GM18868 (cell line): ENCODE results near the gene TFDP1.
"Not testable (repeated sequence)": the region's sequence is repeated elsewhere in the genome, so short reads cannot be mapped to it uniquely, and the experiment has no call there.

Experiments used
- ATAC-seq: cut with Tn5 transposase; IDR thresholded peaks from one replicate; pipeline ENCODE4 v1.9.1; 2021; ENCODE audit warnings: mild to moderate bottlenecking, moderate library complexity; ENCODE audit not compliant: unreplicated experiment

TFDP1 gene

GRCh38 chr13:113594066-113594821, 9.7 kb downstream of the TFDP1 start:
- not testable (repeated sequence) for ATAC-seq

- ATAC-seq, result no peak
Measured at GRCh38 chr13:113595131-113595530, 10.6 kb downstream of the TFDP1 start.

DNA sequence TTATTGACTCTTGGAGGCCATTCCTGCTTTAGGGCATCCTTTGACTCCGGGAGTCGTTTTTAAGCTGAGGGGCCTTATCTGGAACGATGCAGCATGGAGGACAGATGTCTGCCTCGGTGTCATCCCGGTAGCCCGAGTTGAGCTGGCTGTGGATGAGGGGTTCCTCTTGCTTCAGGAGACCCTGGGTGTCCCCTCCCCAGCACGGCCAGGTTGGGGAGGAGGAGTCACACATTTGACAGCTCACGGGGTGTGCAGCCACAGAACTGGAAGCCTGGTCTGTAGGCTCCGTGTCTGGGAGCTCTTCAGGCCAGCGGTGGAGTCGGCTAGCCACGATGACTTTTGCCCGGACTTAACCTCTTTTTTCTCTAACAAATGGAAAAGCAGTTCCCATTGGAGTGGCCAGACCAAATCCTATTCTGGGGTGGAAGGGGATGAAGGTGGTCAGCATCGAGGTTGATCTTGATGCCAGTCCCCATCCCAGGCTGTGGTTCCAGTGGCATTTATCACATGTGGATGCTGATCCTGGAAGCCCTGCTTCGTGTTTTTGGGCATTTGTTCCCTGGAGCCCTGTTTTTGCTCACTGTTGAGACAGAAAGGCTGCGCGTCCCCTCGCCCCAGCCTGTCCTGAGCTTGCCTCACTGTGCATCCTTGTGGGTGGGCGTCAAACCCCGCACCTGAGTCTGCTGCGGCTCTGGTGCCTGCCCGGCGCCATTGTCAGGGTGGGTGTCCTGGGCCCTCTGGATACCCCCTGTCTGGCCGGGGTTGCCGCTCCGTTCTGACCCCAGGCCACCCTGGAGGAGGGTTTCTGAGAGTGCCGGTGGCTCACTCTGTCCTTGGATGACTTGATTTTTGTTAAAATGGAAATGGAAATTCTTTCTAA, 12.0 kb downstream of the TFDP1 start:
- no peak for ATAC-seq

DNA sequence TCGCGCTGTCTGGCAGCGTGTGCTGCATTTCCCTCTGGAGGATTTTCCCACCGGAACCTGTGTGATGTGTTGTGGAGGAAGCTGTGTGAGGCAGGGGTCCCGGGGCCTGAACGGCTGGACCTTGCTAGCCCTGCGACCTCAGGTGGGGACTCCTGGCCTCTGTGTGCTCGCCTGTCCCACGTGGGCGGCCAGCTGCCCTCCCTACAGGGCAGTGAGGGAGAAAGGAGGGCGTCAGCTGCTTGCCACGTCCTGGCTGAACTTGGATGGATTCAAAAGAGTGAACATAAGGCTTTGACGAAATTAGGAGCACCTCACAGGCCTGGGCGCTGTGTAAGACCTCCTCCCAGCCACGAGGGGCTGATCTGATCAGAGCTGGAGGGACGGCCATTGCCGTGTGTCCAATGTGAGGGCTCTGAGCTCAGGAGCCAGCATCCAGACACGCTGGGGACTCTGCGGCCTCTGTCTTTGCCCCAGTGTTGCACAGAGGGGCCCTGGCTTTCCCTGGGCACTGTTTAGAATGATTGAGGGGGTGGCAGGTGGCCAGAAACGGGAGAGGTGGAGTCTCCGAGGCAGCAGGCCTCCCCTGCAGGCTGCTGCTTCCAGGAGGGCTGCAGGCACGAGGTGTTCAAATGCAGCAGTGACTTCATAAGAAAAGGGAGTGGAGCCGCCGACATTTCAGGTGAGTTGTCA, 13.0 kb downstream of the TFDP1 start:
- ATAC-seq, result no peak

DNA sequence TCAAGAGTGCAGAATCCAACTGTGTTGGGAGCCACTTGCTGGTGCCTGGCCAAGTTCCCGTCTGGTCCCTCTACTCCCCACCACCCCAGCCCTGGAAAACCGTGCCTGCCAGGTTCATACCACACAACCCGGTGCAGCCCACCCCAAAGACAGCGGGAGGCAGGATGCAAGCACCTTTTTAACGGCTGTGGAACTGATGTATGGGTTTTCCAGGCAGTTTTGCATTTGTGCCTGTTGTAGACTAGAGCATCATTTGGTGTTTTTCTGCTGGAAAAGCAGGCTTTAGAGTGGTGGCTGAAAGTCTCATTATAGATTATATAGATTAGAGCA, 13.5 kb downstream of the TFDP1 start:
- ATAC-seq, result no peak

DNA sequence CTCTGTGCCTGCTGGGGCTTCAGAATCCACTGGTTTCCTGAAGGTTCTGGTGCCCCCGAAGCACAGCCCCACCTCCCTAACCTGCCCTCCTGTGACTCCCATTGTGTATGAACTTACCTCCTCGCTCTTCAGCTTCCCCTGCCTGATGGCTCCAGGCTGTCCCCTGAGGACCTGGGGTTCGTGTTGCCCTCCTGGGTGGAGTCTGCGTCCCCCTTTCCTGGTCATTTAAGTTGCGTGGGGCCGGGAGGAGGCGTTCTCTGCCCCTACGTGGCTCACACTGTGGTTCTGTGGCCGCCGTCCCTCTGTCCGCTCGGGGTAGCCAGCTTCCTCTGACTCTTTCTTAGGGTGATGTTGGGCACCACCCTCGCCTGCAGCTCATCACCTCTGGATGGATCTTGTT, 13.9 kb downstream of the TFDP1 start:
- ATAC-seq, result no peak

- no peak for ATAC-seq
Measured at GRCh38 chr13:113599391-113599790, 14.8 kb downstream of the TFDP1 start.

- ATAC-seq, result no peak
Measured at GRCh38 chr13:113601166-113602070, 16.9 kb downstream of the TFDP1 start.

GRCh38 chr13:113602291-113602988, 17.9 kb downstream of the TFDP1 start:
- no peak for ATAC-seq

GRCh38 chr13:113603116-113603710, 18.7 kb downstream of the TFDP1 start:
- no peak for ATAC-seq

DNA sequence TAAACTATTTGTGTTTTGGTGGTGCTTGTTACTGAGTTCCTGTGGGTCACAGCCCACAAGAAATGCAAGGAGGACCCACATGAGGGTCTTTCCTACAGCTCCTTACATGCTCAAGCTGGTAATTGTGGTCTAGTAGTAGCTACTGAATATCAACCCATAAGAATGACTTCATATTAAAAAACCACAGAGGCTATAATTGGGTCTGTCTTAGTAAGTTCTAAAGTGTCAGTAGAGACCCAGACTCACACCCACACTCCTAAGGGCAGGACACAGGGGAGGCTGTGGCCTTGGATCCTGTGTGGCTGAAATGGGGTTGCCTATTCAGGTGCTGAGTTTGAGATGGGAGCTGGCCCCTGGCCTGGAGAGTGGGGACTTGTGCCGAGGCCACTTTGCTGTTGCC, 19.6 kb downstream of the TFDP1 start:
- ATAC-seq, result peak; percentile 71

DNA sequence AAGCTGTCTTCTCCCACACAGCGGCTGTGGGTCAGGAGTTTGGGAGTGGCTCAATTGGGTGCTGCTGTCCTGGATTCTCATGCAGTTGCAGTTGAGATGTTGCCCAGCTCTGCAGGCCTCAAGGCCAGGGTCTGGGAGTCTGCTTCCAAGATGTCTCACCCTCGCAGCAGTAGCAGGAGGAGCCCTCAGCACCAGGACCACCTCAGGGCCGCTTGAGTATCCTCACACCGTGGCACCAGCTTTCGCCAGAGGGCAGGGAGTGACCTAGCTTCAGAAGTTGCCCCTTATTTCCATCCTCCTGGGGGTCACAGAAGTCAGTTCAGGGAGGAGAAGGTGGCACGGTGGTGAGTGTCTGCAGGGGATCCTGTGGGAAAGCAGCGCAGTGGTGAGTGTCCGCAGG, 20.9 kb downstream of the TFDP1 start:
- no peak for ATAC-seq

DNA sequence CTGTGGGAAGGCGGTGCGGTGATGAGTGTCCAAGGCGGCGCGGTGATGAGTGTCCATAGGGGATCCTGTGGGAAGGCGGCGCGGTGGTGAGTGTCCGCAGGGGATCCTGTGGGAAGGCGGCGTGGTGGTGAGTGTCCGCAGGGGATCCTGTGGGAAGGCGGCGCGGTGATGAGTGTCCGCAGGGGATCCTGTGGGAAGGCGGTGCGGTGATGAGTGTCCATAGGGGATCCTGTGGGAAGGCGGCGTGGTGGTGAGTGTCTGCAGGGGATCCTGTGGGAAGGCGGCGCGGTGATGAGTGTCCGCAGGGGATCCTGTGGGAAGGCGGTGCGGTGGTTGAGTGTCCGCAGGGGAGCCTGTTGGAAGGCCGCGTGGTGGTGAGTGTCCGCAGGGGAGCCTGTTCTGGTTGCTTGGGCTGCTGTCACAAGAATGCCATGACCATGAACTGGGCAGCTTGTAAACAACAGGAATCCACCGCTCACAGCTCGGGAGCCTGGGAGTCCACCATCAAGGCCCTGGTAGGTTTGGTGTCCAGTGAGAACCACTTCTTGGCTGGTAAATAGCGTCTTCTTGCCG, 21.4 kb downstream of the TFDP1 start:
- no peak for ATAC-seq

DNA sequence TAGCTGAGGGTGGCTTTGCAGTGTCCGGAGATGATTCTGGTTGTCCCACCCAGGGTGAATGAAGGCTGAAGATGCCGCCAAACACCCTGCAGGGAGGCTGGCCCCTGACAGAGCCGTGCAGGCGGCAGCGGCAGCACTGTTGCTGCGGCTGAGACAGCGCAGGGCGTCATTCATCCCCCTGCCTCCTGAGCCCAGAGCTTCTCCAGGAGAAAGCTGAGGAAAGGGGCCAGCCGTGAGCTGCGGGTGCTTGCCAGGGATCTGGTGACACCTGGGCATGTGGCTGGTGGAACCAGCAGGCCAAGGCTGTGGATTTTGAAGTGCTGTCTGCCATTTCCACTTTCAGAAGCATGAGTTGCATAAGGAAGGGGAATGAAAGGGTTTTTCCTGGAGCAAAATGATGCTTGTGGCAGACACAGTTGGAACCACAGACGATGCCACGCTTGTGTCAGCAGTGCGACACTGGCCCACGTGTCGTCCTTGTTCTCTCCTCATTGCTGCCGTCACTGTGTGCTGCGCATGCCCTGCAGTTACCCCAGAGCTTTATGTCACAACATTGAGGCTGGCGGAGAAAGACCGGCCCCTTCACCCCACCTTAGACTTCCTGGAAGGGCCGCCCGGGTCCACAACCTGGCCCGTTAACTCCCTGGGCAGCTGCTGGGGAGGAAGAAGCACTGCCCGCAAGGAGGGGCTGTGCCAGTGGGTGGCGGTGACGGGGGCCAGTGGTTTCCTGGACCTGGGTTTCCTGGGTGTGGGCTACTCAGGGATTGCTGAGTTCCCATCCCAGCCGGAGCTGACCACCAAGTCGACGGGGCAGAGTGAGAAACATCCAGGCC, 22.7 kb downstream of the TFDP1 start:
- ATAC-seq, result no peak

DNA sequence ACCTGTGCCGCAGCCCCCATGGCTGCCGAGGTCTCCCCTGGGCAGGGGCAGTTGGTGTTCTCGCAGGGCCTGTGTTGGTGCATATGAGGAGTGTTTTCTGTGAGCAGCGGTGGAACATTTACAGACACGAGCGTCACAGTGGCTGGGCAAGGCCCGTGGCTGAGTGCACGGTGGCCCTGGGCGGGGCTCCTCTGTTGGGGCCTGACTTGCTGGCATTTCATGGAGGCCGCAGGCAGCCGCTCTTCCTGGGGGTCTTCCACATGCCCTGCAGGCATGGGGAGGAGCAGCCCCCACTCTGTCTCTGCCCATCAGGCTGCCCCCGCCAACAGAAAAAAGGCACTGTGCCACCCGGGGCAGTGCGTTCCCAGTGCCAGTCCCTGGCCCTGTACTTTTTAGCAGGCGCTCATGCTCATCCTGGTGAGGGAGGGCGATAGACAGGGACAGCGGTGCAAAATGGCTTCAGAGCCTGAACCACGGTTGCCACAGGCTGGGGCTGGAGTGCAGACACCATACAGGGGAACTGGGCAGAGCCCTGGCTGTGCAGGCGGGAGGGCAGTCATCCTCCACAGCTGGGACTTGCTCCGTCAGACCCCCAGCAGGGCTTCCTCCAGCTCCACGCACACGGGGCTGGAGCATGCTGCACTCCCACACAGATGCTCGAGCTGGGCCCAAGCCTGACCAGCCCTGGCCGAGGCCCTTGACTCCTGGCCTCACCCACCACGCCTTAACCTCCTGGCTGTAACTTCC, 23.5 kb downstream of the TFDP1 start:
- no peak for ATAC-seq

DNA sequence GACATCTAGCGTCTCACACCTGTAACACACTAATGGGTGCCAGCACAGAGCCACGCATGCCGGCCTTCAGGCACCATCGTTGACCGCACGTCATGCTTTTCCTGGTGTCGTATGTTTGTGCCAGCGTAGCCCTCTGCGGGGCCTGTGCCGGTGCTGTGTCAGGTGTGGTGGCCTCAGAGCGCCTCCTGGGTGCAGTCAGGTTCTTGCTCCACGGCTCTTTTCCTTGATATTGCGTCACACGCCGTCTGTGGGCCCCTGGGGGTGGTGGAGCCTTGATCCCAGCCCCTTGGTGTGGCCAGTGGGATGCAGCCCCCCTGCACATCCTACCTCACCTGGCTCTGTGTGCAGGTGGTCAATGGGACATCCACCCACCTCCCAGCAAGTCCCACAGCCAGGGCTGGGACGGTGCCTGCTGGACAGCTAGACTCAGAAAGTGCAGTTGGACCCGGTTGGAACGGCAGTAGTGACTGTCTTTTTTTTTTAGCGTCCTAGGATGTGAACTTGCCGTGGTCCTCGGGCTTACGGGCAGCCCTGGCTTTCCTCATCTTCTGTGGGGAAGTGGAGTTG, 24.5 kb downstream of the TFDP1 start:
- ATAC-seq, result no peak

DNA sequence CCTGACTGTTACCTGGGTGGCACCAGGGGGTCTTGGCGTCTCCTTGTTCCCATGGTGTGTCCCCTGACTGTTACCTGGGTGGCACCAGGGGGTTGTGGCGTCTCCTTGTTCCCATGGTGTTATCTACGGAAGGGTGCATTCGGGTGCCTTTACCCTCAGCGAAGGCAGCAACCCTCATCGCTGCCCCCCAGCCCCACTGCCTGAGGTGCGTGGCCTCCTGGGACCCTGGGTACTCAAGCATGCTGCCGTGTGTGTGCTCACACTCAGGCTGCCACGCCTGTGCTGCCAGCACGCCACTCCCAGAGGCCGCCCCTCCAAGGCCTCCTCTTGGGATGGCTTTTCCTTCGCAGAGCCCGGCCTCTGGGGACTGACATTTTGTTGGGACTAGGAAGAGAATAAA, 25.1 kb downstream of the TFDP1 start:
- ATAC-seq, result no peak
